Measurements from ENCODE around the gene HEG1. TPM values are rescaled to one million over a fixed set of nuclear protein-coding genes. Genes with fewer than 3 reads are reported as not detected.

HEG1 gene
- total and polyA plus RNA-seq, 2 of the 13 experiments (the other 11 are each of a cell fraction or from before 2014, with no cell fraction given), result 10.7 to 18.2 TPM

- TF ChIP-seq CEBPB (IDR thresholded peaks at IDR 0.05; ENCODE audit: borderline replicate concordance, low read depth, low read length) (peak; percentile 94), SMAD3 (CRISPR knock-in tag; IDR thresholded peaks at IDR 0.05) (peak; percentile 86), SP5 (CRISPR knock-in tag; IDR thresholded peaks at IDR 0.05; ENCODE audit: borderline replicate concordance, low read depth) (peak; percentile 76; the same call in 1 of the 2 replicates), TRAFD1 (CRISPR knock-in tag; IDR thresholded peaks at IDR 0.05; ENCODE audit: borderline replicate concordance) (0 out of 2 replicates have a peak, but pooled peaks have one; percentile 49), ZC3H13 (CRISPR knock-in tag; IDR thresholded peaks at IDR 0.05) (0 out of 2 replicates have a peak, but pooled peaks have one; percentile 47), ZBTB3 (CRISPR knock-in tag; IDR thresholded peaks at IDR 0.05; ENCODE audit: borderline replicate concordance, low read depth) (no peak), SKI (IDR thresholded peaks at IDR 0.05; ENCODE audit: partially characterized antibody) (peak; percentile 78), U2AF2 (IDR thresholded peaks at IDR 0.05; ENCODE audit: low read depth, low read length) (no peak), RCOR2 (CRISPR knock-in tag; IDR thresholded peaks at IDR 0.05) (peak; percentile 84), ZNF253 (CRISPR knock-in tag; IDR thresholded peaks at IDR 0.05; ENCODE audit: borderline replicate concordance) (no peak), HNRNPL (IDR thresholded peaks at IDR 0.05; ENCODE audit: low read depth, low read length) (no peak), ZBTB33 (CRISPR knock-in tag; IDR thresholded peaks at IDR 0.05) (0 out of 2 replicates have a peak, but pooled peaks have one; percentile 11), ZNF878 (CRISPR knock-in tag; IDR thresholded peaks at IDR 0.05) (peak; percentile 55; the same call in 1 of the 2 replicates), ZNF614 (CRISPR knock-in tag; IDR thresholded peaks at IDR 0.05; ENCODE audit: borderline replicate concordance) (peak; percentile 25), POLR2A (IDR thresholded peaks at IDR 0.05; ENCODE audit: insufficient read depth in 1 of 2, low read depth in 2 of 2, low read length in 2 of 2) (peak in 1 of 2 experiments; percentile 45; a peak in 1 of 4 replicates), TFDP1 (CRISPR knock-in tag; IDR thresholded peaks at IDR 0.05; ENCODE audit: borderline replicate concordance) (no peak; the same call in 1 of the 2 replicates), AKAP8 (CRISPR knock-in tag; IDR thresholded peaks at IDR 0.05) (peak; percentile 79; the same call in 1 of the 2 replicates), RNF2 (conservative IDR thresholded peaks at IDR 0.05; ENCODE audit: low read depth) (no peak), ZNF260 (CRISPR knock-in tag; IDR thresholded peaks at IDR 0.05; ENCODE audit: borderline replicate concordance, low read depth) (no peak), IKZF5 (CRISPR knock-in tag; IDR thresholded peaks at IDR 0.05) (0 out of 2 replicates have a peak, but pooled peaks have one; percentile 77), ZNF235 (CRISPR knock-in tag; IDR thresholded peaks at IDR 0.05; ENCODE audit: borderline replicate concordance) (peak; percentile 23; the same call in 1 of the 2 replicates), TEAD2 (CRISPR knock-in tag; IDR thresholded peaks at IDR 0.05) (no peak)
Observed at GRCh38 chr3:125001557-125002413, 54.0 kb downstream of the HEG1 start (continued).

All from HepG2 (cell line).